Measurements from ENCODE around the gene PROK2.
A peak's percentile ranks its signal among the peaks of the same experiment; 100 is the strongest.

The PROK2 gene

DNA sequence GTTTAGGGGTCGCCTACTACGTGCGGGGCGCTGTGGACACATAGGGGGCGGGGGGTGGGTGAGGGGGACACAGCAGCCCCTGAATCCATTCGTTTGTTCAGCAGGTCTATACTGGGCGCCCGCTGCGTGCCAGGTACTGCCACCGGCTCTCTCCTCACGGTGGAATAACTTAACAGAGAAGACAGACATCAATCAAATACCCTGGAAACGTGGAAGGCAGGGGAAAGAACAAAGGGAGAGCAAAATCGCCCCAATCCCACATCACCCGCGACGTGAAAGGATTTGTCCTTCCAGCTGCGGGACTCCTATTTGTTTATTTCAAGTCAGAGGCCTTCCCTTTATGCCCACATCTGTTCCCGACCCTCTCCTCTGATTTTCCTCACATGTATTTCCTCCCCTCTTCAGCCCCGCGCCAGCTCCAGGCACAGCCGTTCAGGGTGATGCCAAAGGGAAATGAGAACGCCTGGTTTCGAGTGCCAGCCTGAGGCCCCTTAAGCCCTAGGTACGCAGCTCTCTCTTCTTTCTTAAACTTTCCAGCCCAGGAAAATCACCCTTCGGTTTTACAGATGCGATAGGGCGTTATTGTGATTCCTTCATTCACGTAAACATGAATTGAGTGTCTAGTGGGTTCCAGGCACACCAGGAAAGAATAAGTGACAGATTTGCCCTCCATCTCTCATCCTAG lies 726 bp upstream of the PROK2 start:
- no peak for DNase-seq

DNA sequence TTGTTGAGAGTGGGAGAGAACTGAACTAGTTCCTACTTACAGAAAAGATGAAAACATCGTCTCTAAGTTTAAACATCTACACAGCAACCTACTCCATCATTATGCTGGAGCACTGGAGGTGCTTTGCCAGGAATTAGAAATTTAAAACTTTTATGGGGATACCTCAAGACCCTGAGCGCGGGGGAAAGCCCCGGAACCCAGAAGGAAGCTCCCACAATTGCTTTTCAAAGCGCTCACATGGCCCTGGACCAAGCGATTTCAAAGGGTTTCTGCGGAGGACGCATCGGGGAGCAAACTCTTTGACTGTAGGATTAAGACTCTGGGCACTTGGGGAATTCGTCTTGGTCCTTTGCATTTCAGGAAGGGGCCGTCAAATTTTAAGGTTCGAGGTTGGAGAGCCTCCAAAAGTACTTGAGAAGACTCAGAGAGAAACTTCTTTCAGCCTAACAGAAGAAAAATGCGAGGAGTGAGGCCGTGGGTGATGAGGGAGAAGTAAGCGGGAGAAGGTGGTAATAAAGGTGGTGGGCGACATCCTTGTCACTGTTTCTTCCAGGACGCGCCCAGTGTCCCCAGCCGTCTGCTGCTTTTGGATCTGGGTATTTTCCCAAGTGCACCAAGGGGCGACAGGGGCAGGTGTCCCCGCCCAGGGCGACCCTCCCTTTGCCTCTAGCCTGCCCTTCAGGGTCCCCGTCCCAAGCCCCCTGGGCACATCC lies 591 bp downstream of the PROK2 start:
- no peak for DNase-seq

GRCh38 chr3:71783152-71783551 lies 1.8 kb downstream of the PROK2 start:
- no peak for DNase-seq

DNA sequence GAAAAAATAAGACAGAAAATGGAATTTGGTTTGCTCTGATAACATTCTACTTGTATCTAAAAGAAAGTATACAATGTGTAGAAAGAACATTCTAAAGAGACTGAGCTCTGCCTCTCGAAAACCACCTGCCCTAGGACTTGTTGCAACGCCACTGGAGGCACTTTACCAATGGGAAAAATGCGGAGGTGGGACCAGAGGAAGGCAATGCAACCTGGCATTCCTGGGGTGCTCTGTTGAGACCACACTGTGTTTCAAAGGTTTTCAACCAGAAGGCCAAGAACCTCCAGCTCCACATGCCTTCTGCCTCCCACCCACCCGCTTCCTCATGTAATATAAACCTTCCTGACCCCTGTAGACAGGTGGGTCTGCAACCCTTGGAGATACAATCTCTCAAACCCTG lies 4.5 kb downstream of the PROK2 start:
- no peak for DNase-seq

- DNase-seq = no peak
These were observed 5.1 kb downstream of the PROK2 start for GRCh38 chr3:71779674-71780377.

DNA sequence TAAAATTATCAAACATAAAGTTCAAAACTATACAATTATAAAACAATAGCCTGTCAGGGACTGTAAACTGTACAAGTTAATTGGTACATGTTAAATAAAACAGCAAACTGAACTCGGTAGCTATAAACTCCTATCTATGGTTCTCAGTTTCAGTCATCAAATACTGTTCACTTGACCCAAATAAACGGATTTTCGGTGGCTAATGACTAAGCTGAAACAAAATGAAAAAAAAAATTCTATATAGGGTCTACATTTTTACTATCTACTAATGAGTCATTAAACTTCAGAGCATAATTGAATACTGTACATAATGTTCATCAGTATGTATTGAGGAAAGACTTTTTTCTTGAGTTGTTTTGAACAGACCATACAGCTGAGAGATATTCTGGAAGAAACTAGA lies 6.6 kb downstream of the PROK2 start:
- DNase-seq = no peak

- no peak for DNase-seq
These were observed 8.4 kb downstream of the PROK2 start for GRCh38 chr3:71776538-71776937.

DNA sequence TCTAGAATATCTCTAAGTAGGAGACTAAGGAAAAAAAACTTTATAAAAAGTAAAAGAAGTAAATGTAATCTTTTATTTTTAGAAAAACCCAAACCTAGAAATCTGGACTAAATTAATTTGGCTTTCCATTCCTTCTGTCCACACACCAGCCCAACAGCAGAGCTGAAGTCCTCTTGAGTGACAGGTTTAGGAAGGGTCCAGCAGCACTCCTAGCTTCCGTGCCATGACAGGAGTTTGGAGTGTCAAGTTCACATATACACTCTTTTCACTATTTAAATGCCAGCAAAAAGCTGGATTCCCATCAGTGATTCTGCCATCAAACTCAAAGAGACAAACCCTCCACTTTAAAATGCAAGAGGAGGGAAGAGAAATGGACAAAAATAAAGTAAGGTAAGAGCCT lies 13.1 kb downstream of the PROK2 start:
- no peak for DNase-seq

- no peak for DNase-seq
These were observed 13.8 kb downstream of the PROK2 start for GRCh38 chr3:71771126-71771525.

DNA sequence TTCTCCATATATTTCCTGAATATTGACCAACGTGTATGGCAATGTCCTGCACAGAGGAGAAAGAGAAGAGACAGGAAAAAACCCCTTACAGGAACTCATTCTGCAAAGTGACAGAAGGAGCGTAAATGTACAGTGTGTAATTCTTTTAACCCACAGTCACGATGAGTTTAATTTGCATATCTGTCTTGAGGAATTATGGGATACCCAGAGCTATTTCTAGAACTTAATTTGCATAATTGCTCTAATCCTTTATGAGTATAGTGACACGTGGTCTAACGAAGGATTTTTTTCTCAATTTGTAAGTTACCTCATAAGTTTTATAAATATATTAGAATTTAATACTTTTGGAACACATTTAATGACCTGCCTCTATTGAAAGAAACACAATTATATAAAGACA lies 21.5 kb downstream of the PROK2 start:
- DNase-seq = no peak

DNA sequence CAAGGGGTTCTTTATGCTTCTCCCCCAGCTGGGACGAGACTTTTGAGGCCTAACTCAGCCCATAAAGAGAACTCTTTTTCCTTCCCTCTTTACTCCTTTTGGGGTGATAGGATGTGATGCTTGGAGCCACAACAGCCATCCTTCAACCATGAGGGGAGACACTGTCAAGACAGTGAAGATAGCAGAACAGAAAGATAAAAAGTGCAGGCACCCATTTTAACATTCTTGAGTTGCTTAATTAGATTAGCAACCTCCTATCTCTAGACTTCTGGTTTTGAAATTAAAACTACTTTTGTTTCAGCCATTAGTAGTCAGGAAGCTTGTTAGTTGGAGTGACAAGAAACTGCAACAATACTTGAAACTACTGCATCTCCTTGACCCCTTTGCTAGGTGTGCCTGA lies 24.8 kb downstream of the PROK2 start:
- no peak for DNase-seq

GRCh38 chr3:71759401-71759800 lies 25.5 kb downstream of the PROK2 start:
- no peak for DNase-seq

DNA sequence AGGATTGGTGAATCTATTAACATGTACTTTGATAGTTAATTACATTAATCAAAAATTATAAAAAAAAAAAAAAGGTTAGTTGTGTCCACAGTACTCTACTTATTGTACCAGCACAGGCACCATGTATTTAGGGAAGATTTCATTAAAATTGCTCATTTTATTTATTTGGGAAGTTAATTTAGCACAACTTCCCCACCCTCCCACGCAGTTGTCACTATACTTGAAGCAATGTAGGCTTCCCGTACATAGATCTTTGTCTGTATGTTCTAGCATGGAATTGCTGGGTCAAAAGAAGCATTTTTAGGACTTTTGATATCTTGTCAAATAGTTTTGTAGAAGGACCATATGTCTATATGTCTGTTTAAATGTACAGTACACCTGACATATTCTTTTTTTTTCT lies 26.9 kb downstream of the PROK2 start:
- DNase-seq = no peak

GRCh38 chr3:71754610-71755253 lies 30.2 kb downstream of the PROK2 start:
- no peak for DNase-seq

DNA sequence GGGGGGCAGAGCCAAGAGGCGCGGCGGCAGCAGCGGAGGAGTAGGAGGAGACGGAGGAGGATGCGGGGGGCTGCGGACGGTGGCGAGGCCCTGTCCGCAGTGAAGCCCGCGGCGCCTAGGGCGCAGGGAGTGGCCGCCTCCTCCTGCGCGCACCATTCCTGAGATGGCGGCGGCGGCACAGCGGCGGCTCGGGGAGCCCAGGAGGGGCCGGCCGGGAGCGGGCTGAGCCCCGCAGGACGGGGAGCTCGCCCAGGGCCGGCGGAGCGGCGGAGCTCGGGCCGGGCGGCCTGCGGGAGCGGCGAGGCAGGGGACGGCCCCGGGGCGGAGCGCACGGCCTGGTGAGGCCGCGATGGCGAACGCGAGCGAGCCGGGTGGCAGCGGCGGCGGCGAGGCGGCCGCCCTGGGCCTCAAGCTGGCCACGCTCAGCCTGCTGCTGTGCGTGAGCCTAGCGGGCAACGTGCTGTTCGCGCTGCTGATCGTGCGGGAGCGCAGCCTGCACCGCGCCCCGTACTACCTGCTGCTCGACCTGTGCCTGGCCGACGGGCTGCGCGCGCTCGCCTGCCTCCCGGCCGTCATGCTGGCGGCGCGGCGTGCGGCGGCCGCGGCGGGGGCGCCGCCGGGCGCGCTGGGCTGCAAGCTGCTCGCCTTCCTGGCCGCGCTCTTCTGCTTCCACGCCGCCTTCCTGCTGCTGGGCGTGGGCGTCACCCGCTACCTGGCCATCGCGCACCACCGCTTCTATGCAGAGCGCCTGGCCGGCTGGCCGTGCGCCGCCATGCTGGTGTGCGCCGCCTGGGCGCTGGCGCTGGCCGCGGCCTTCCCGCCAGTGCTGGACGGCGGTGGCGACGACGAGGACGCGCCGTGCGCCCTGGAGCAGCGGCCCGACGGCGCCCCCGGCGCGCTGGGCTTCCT lies 31.0 kb downstream of the PROK2 start, which contains the start of gene GPR27:
TSS of gene GPR27 (plus strand) at position 155 of the 909 bp plus-strand sequence. CDS start at position 350, 195 bp downstream.
- peak; percentile 5 for DNase-seq

DNA sequence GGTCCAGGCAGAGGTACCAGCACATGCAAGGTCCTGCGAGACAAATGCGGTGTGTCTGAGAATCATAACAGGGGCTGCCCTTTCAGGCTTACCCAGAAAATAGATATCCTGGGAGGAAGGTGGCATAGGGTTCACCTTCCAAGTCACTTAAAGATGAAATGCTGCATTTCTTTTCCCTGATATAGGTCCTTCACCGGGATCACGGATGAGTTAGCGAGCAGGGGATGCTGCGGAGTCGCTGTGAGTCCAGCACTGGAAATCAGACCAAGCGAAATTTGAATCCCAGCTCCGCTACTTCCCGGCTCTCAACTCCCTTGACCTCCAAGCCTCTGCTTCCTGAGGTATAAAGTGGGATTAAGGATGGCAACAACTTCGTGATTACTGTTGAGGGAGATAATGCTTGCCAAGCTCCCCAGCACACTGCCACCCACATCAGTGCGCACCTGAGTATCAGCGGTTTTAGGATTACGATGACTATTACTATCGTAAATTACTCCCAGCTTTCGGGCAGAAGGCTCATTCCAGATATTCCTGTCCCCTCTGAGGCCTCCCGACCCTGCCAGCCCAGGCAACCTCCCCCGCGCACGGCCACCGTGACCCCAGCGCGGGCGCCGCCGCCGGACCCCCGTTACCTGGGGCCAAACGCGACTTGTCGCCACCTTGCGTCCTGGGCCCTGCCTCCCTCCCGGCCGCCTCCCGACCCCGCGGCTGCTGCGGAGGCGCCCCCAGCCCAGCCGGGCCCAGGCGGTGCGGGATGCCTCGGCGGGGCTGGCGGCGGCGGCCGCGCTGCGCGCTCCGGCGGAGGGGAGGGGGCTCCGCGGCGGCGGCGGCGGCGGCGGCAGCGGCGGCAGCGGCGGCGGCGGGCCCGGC lies 31.9 kb downstream of the PROK2 start:
- DNase-seq = no peak

GRCh38 chr3:71751602-71752001 lies 33.3 kb downstream of the PROK2 start:
- DNase-seq = no peak

DNA sequence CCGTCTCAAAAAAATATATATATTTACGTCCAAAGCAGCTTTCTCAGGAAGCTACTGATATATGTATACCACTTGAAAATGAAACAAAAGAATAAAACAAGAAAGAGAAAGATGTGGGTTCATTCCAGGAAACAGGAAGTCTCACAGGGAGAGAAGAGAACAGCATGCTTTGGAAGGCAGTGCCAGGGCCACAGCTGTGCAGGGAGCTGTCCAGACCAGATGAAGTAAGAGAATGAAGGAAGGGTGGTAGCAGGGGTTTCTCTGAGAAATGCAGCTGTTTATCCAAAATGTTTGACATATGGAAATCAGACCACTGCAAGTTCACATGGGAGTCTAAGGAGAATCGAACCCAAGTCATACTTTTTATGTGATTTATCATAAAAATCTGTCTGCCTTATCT lies 40.2 kb downstream of the PROK2 start:
- no peak for DNase-seq

GRCh38 chr3:71742621-71743020 lies 42.3 kb downstream of the PROK2 start:
- DNase-seq = no peak

GRCh38 chr3:71734881-71735280 lies 50.1 kb downstream of the PROK2 start:
- no peak for DNase-seq

DNA sequence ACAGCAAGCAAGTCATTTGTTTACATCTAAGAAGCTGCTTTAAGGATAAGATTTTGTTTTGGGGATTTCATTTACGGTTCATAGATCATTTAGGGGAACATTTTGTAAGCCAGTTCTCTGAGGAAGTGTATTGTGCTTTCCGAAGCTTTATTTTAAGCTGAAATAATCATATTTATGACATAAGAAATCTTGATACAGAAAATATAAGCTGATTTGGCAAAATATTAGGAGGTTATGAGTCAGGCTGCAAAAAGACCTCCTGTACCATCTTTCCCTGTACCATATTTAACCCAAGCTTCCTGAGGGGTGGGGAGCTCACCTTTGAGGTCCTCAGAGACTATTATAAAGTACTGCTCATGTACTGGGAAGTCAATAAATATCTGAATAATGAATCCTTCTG lies 51.6 kb downstream of the PROK2 start:
- no peak for DNase-seq
